Endodermal cell (in vitro differentiated cells): ENCODE data around the gene SLC4A8. TPM values are rescaled to one million over a fixed set of nuclear protein-coding genes. Genes with fewer than 3 reads are reported as not detected.

Experiments used
- DNase-seq: peaks from one replicate; pipeline ENCODE4 v3.0.0-alpha.2; 2017
- H3K27ac ChIP-seq: 2 replicates; pipeline ENCODE4 v1.5.1; 2013; ENCODE audit warnings: mild to moderate bottlenecking, low read depth, low read length, moderate library complexity
- H3K27me3 ChIP-seq: 2 replicates; pipeline ENCODE4 v1.6.1; 2013; ENCODE audit warnings: mild to moderate bottlenecking, low read length, moderate library complexity; ENCODE audit not compliant: insufficient read depth, control insufficient read depth, poor library complexity, severe bottlenecking
- H3K36me3 ChIP-seq: 2 replicates; pipeline ENCODE4 v1.7.0; 2013; ENCODE audit warnings: mild to moderate bottlenecking, low read length, moderate library complexity; ENCODE audit not compliant: control insufficient read depth, insufficient read depth
- H3K4me1 ChIP-seq: one replicate; pipeline ENCODE4 v1.7.0; 2013; ENCODE audit warnings: low read length; ENCODE audit not compliant: control insufficient read depth, insufficient read depth
- H3K4me3 ChIP-seq: 2 replicates; pipeline ENCODE4 v1.5.1; 2013; ENCODE audit warnings: mild to moderate bottlenecking, low read length, moderate library complexity
- H3K9ac ChIP-seq: 2 replicates; pipeline ENCODE4 v1.6.1; 2013; ENCODE audit warnings: mild to moderate bottlenecking, low read length, moderate library complexity; ENCODE audit not compliant: poor library complexity, severe bottlenecking; ENCODE audit errors: extremely low read depth
- H3K9me3 ChIP-seq: 2 replicates; pipeline ENCODE4 v1.6.1; 2013; ENCODE audit warnings: mild to moderate bottlenecking, low read length, moderate library complexity; ENCODE audit not compliant: control insufficient read depth
- H3K27ac Mint-ChIP-seq: 2 replicates; pipeline ENCODE4 v1.8.0; 2020; ENCODE audit warnings: mixed read lengths
- H3K27me3 Mint-ChIP-seq: 2 replicates; pipeline ENCODE4 v1.8.0; 2021; ENCODE audit warnings: mild to moderate bottlenecking, mixed read lengths; ENCODE audit not compliant: insufficient read depth
- H3K36me3 Mint-ChIP-seq: 2 replicates; pipeline ENCODE4 v1.8.0; 2020; ENCODE audit warnings: low read depth, mixed read lengths
- H3K4me1 Mint-ChIP-seq: 2 replicates; pipeline ENCODE4 v1.8.0; 2020; ENCODE audit warnings: mixed read lengths
- H3K4me3 Mint-ChIP-seq: 2 replicates; pipeline ENCODE4 v1.8.0; 2020; ENCODE audit warnings: mild to moderate bottlenecking, moderate library complexity, mixed read lengths
- H3K9me3 Mint-ChIP-seq: 2 replicates; pipeline ENCODE4 v1.8.0; 2020; ENCODE audit warnings: mild to moderate bottlenecking, mixed read lengths
- WGBS, 2 experiments: methylation state at CpG; one replicate each; pipeline versions ENCODE4 v1.1.5 to v1.1.7; 2013; ENCODE audit warnings: missing lambda C conversion rate in 2 of 2, mixed read lengths in 1 of 2; ENCODE audit not compliant: insufficient coverage in 1 of 2, insufficient read length in 1 of 2; 5-methylcytosine and 5-hydroxymethylcytosine counted together
- total RNA-seq, 2 donors: library from RNA; stranded (reverse); fragmentation: NEBNext Ultra II Directional in 1 of 2; extraction: Animal tissue kit (Norgen Biotek cat#: 25700) in 1 of 2; gene quantifications; 2 replicates in 1 of 2; 3 replicates in 1 of 2; pipeline ENCODE4 v1.2.1, GENCODE V29; 2021
- TF ChIP-seq, protein P1 (sequence below): fragments of 200-600 bp; sonication (generic); conservative IDR thresholded peaks from 2 replicates; pipeline ENCODE4 v1.5.0; 2021; ENCODE audit warnings: antibody characterized with exemption, mild to moderate bottlenecking

Gene SLC4A8
- total RNA-seq, 2 donors from 2014 or later = 25.8 to 26.4 TPM

DNA sequence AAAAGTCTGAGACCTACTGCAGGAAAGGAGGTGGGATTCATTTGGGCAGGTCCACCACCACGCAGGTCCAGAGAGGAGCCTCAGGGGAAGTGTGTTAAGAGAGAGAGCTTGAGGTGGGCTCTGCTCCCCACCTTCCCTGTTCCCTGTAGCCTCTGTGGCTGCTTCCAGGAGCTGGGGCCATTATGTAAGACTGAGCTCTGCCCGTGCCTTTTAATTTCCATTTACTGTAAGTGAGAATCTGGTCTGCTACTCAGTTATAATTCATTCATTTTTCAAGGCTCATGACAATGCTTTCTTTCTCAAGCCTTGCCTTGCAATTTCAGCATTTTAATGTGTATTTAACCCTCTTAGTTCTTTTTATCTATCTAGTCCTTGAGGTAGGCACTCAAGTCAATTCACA, 8.3 kb downstream of the SLC4A8 start:
- Histone ChIP-seq H3K27ac (no peak overlapping the region), H3K9me3 (no peaks in the 10 kb centered on the region), H3K9ac (no peak overlapping the region), H3K27me3 (no peaks in the 10 kb centered on the region), H3K36me3 (no peaks in the 10 kb centered on the region), H3K4me1 (peaks cover 15% of the 10 kb centered on the region), H3K4me3 (no peak overlapping the region)
- 86 to 90% methylated on average over 1 to 2 of the region's 2 CpGs for WGBS, 2 experiments
- Mint-ChIP-seq H3K27me3 (no peaks in the 10 kb centered on the region), H3K4me3 (no peak overlapping the region), H3K36me3 (peaks cover 6% of the 10 kb centered on the region), H3K4me1 (peaks cover 58% of the 10 kb centered on the region), H3K9me3 (peaks cover 8% of the 10 kb centered on the region), H3K27ac (no peak overlapping the region)
- no peak for DNase-seq
- TF ChIP-seq, protein P1, sequence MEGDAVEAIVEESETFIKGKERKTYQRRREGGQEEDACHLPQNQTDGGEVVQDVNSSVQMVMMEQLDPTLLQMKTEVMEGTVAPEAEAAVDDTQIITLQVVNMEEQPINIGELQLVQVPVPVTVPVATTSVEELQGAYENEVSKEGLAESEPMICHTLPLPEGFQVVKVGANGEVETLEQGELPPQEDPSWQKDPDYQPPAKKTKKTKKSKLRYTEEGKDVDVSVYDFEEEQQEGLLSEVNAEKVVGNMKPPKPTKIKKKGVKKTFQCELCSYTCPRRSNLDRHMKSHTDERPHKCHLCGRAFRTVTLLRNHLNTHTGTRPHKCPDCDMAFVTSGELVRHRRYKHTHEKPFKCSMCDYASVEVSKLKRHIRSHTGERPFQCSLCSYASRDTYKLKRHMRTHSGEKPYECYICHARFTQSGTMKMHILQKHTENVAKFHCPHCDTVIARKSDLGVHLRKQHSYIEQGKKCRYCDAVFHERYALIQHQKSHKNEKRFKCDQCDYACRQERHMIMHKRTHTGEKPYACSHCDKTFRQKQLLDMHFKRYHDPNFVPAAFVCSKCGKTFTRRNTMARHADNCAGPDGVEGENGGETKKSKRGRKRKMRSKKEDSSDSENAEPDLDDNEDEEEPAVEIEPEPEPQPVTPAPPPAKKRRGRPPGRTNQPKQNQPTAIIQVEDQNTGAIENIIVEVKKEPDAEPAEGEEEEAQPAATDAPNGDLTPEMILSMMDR = no peak

DNA sequence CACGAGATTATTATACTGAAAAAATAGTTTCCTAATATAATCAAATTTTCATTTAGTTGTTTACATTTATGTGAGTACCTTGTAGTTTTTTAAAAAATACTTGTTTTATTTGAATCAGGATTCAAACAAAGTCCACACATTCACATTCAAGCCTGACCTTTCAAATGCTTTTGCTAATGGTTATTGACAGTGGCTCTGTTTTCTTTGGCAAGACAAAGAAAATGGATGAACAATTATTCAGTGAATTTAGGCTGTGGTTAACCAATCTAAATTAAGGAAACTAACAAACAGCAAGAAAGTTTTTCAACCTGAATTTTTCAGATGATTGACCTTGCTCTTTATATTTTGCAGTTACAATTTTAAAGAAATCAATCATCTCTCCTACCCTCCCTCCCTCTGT, 9.7 kb downstream of the SLC4A8 start:
- Mint-ChIP-seq H3K27ac (no peak overlapping the region), H3K4me1 (peaks cover 50% of the 10 kb centered on the region), H3K27me3 (no peaks in the 10 kb centered on the region), H3K4me3 (no peak overlapping the region), H3K9me3 (peaks cover 8% of the 10 kb centered on the region), H3K36me3 (peaks cover 6% of the 10 kb centered on the region)
- H3K9me3 ChIP-seq = no peaks in the 10 kb centered on the region
- no peaks in the 10 kb centered on the region for H3K27me3 ChIP-seq
- H3K27ac ChIP-seq = peak overlapping the region; percentile 22
- H3K36me3 ChIP-seq = no peaks in the 10 kb centered on the region
- TF ChIP-seq, protein P1 = no peak
- H3K4me3 ChIP-seq = no peak overlapping the region
- no peak for DNase-seq
- H3K4me1 ChIP-seq = peaks cover 10% of the 10 kb centered on the region
- WGBS, 2 experiments = 80% methylated on average over 1 of the region's 1 CpG; no CpG with 5 or more reads in 1 of the 2 experiments
- no peak overlapping the region for H3K9ac ChIP-seq

DNA sequence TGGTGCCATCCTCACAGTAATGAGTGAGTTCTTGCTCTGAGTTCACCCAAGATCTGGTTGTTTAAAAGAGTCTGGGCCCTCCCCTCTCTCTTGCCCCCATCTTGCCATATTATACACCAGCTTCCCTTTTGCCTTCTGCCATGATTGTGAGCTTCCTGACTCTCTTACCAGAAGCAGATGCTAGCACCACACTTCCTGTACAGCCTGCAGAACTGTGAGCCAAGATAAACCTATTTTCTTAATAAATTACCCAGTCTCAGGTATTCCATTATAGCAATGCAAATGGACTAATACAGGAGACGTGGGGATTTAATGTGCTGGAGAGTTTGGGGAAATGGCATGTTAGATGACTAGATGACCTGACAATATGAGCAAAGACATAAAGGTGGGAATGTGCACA, 12.8 kb downstream of the SLC4A8 start:
- H3K27me3 Mint-ChIP-seq = no peaks in the 10 kb centered on the region
- H3K4me3 Mint-ChIP-seq = no peak overlapping the region
- H3K9me3 Mint-ChIP-seq = peaks cover 3% of the 10 kb centered on the region
- no peak overlapping the region for H3K27ac Mint-ChIP-seq
- Histone ChIP-seq H3K9ac (no peak overlapping the region), H3K36me3 (no peaks in the 10 kb centered on the region), H3K27ac (no peak overlapping the region), H3K4me1 (peaks cover 4% of the 10 kb centered on the region), H3K9me3 (no peaks in the 10 kb centered on the region), H3K27me3 (no peaks in the 10 kb centered on the region), H3K4me3 (no peak overlapping the region)
- WGBS, 2 experiments = 88% methylated on average over 1 of the region's 1 CpG; no CpG with 5 or more reads in 1 of the 2 experiments
- TF ChIP-seq, protein P1 = no peak
- H3K4me1 Mint-ChIP-seq = peaks cover 44% of the 10 kb centered on the region
- no peak for DNase-seq
- peaks cover 2% of the 10 kb centered on the region for H3K36me3 Mint-ChIP-seq
